Esophagus muscularis mucosa (tissue), 3 donors: ENCODE results near the gene WDR38.
"Not testable (repeated sequence)": the region's sequence is repeated elsewhere in the genome, so short reads cannot be mapped to it uniquely, and the experiment has no call there.

Source experiments
- CTCF ChIP-seq, 3 experiments: fragments of 200-600 bp in 2 of 3; fragments of 450-650 bp in 1 of 3; sonication (generic) in 2 of 3; IDR thresholded peaks; one replicate each; pipeline ENCODE4 v1.5.1; 2017 to 2019; ENCODE audit warnings: antibody characterized with exemption in 3 of 3, mild to moderate bottlenecking in 2 of 3, moderate library complexity in 1 of 3
- EP300 ChIP-seq: sonication (generic); formaldehyde crosslinking; IDR thresholded peaks from one replicate; pipeline ENCODE4 v1.6.1; 2017; ENCODE audit warnings: antibody characterized with exemption

DNA sequence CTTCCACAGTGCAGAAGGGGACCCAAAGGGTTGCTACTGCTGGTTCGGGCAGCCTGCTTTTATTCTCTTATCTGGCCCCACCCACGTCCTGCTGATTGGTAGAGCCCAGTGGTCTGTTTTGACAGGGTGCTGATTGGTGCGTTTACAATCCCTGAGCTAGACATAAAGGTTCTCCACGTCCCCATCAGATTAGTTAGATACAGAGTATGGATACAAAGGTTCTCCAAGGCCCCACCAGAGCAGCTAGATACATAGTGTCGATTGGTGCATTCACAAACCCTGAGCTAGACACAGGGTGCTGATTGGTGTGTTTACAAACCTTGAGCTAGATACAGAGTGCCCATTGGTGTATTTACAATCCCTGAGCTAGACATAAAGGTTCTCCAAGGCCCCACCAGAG is 15.1 kb upstream of the WDR38 start:
- TF ChIP-seq CTCF (IDR thresholded peaks at IDR 0.05); EP300: not testable (repeated sequence)
